Chondrocyte (in vitro differentiated cells): ENCODE data around the gene EIF4G2. TPM values are rescaled to one million over a fixed set of nuclear protein-coding genes. Genes with fewer than 3 reads are reported as not detected.
"Not testable (repeated sequence)": the region's sequence is repeated elsewhere in the genome, so short reads cannot be mapped to it uniquely, and the experiment has no call there.

ENCODE experiments used
- DNase-seq: peaks from one replicate; pipeline ENCODE4 v3.0.0; 2021; ENCODE audit warnings: mixed read lengths, low spot score
- H3K27ac Mint-ChIP-seq: one replicate; pipeline ENCODE4 v1.8.0; 2021; ENCODE audit warnings: mild to moderate bottlenecking, moderate library complexity, mixed read lengths; ENCODE audit not compliant: unreplicated experiment
- H3K27me3 Mint-ChIP-seq: 2 replicates; pipeline ENCODE4 v1.8.0; 2021; ENCODE audit warnings: low read depth, mixed read lengths
- H3K36me3 Mint-ChIP-seq: 2 replicates; pipeline ENCODE4 v1.8.0; 2021; ENCODE audit warnings: low read depth, mixed read lengths
- H3K4me1 Mint-ChIP-seq: 2 replicates; pipeline ENCODE4 v1.8.0; 2021; ENCODE audit warnings: low read depth, mild to moderate bottlenecking, mixed read lengths
- H3K4me3 Mint-ChIP-seq: one replicate; pipeline ENCODE4 v1.8.0; 2021; ENCODE audit warnings: mild to moderate bottlenecking, moderate library complexity, mixed read lengths; ENCODE audit not compliant: unreplicated experiment
- H3K9me3 Mint-ChIP-seq: 2 replicates; pipeline ENCODE4 v1.8.0; 2021; ENCODE audit warnings: low read depth, mixed read lengths
- CTCF ChIP-seq: fragments of 200-600 bp; sonication (generic); IDR thresholded peaks from 2 replicates; pipeline ENCODE4 v1.5.0; 2021; ENCODE audit warnings: antibody characterized with exemption, mild to moderate bottlenecking, moderate library complexity
- total RNA-seq: library from RNA; stranded (reverse); gene quantifications from 3 replicates; pipeline ENCODE4 v1.2.1, GENCODE V29; 2021

The EIF4G2 gene
- total RNA-seq, 1 donor from 2014 or later: 1,058 TPM

GRCh38 chr11:10844356-10844755, 35.6 kb upstream of the EIF4G2 start:
- Mint-ChIP-seq H3K36me3 (no peaks in the 10 kb centered on the region), H3K27ac (peak overlapping the region; percentile 69)
- TF ChIP-seq CTCF: no peak

GRCh38 chr11:10838881-10839280, 30.2 kb upstream of the EIF4G2 start:
- no peaks in the 10 kb centered on the region for H3K9me3 Mint-ChIP-seq
- TF ChIP-seq CTCF: no peak
- no peak overlapping the region for H3K27ac Mint-ChIP-seq
- H3K4me3 Mint-ChIP-seq: no peak overlapping the region
- no peak for DNase-seq
- H3K27me3 Mint-ChIP-seq: no peaks in the 10 kb centered on the region
- H3K36me3 Mint-ChIP-seq: no peaks in the 10 kb centered on the region
- no peaks in the 10 kb centered on the region for H3K4me1 Mint-ChIP-seq

More at GRCh38 chr11:10844356-10844755, 35.6 kb upstream of the EIF4G2 start:
- H3K4me3 Mint-ChIP-seq: no peak overlapping the region
- H3K4me1 Mint-ChIP-seq: peaks cover 34% of the 10 kb centered on the region
- H3K27me3 Mint-ChIP-seq: no peaks in the 10 kb centered on the region
- no peaks in the 10 kb centered on the region for H3K9me3 Mint-ChIP-seq
- no peak for DNase-seq

- Mint-ChIP-seq H3K27ac (no peak overlapping the region), H3K9me3 (no peaks in the 10 kb centered on the region), H3K4me1 (no peaks in the 10 kb centered on the region), H3K4me3 (no peak overlapping the region), H3K36me3 (no peaks in the 10 kb centered on the region), H3K27me3 (no peaks in the 10 kb centered on the region)
- TF ChIP-seq CTCF: no peak
- no peak for DNase-seq
These were observed 29.4 kb upstream of the EIF4G2 start for GRCh38 chr11:10838083-10838482.

GRCh38 chr11:10836884-10837283, 28.2 kb upstream of the EIF4G2 start:
- not testable (repeated sequence) for H3K36me3 Mint-ChIP-seq, H3K9me3 Mint-ChIP-seq, H3K4me1 Mint-ChIP-seq, DNase-seq, H3K27me3 Mint-ChIP-seq, H3K4me3 Mint-ChIP-seq, H3K27ac Mint-ChIP-seq

- H3K27ac Mint-ChIP-seq: no peak overlapping the region
- H3K4me3 Mint-ChIP-seq: no peak overlapping the region
- H3K27me3 Mint-ChIP-seq: no peaks in the 10 kb centered on the region
- DNase-seq: no peak
- no peaks in the 10 kb centered on the region for H3K36me3 Mint-ChIP-seq
- no peaks in the 10 kb centered on the region for H3K4me1 Mint-ChIP-seq
- no peaks in the 10 kb centered on the region for H3K9me3 Mint-ChIP-seq
- no peak for TF ChIP-seq CTCF
These were observed 20.4 kb upstream of the EIF4G2 start for GRCh38 chr11:10829139-10829538.

GRCh38 chr11:10828402-10828801, 19.7 kb upstream of the EIF4G2 start:
- no peaks in the 10 kb centered on the region for H3K36me3 Mint-ChIP-seq
- no peak for DNase-seq
- no peak for TF ChIP-seq CTCF
- no peaks in the 10 kb centered on the region for H3K27me3 Mint-ChIP-seq
- no peak overlapping the region for H3K4me3 Mint-ChIP-seq
- H3K27ac Mint-ChIP-seq: no peak overlapping the region
- H3K9me3 Mint-ChIP-seq: no peaks in the 10 kb centered on the region
- H3K4me1 Mint-ChIP-seq: no peaks in the 10 kb centered on the region
